Spinal cord (tissue), 10 donors: Measurements from ENCODE around the gene DCLK3. TPM values are rescaled to one million over a fixed set of nuclear protein-coding genes. Genes with fewer than 3 reads are reported as not detected.

Experiments used
- DNase-seq, 6 donors: peaks; one replicate each; pipeline versions ENCODE4 v3.0.0 to v3.0.0-alpha.2; 2013 to 2015; ENCODE audit warnings: low spot score in 6 of 6, low read depth in 4 of 6
- H3K27ac ChIP-seq: one replicate; pipeline ENCODE4 v1.5.1; 2013; ENCODE audit warnings: low read depth, low read length, control low read depth
- H3K27me3 ChIP-seq: one replicate; pipeline ENCODE4 v1.6.1; 2013; ENCODE audit warnings: low read length; ENCODE audit not compliant: control insufficient read depth, insufficient read depth
- H3K36me3 ChIP-seq: one replicate; pipeline ENCODE4 v1.6.1; 2013; ENCODE audit warnings: low read length; ENCODE audit not compliant: control insufficient read depth, insufficient read depth
- H3K4me1 ChIP-seq: one replicate; pipeline ENCODE4 v1.6.1; 2013; ENCODE audit warnings: low read length; ENCODE audit not compliant: control insufficient read depth, insufficient read depth
- H3K4me3 ChIP-seq: one replicate; pipeline ENCODE4 v1.5.1; 2013; ENCODE audit warnings: low read depth, low read length, control low read depth
- H3K9me3 ChIP-seq: one replicate; pipeline ENCODE4 v1.6.1; 2013; ENCODE audit warnings: low read length; ENCODE audit not compliant: control insufficient read depth, insufficient read depth
- WGBS: methylation state at CpG from one replicate; pipeline ENCODE4 v1.1.5; 2013; ENCODE audit warnings: missing lambda C conversion rate; ENCODE audit not compliant: insufficient coverage; 5-methylcytosine and 5-hydroxymethylcytosine counted together
- polyA plus RNA-seq, 2 donors: library from polyadenylated mRNA; unstranded; fragments of 120-200 nt; gene quantifications; one replicate each; pipeline ENCODE4 v1.2.1, GENCODE V29; 2013; ENCODE audit not compliant: insufficient read length in 2 of 2
- total RNA-seq, 2 donors: library from RNA; depleted of rRNA in 1 of 2; stranded (reverse); fragments of 120-200 nt in 1 of 2; fragments of >200 nt in 1 of 2; gene quantifications; one replicate each; pipeline versions ENCODE4 v1.2.3 to v1.2.4, GENCODE V29; 2013 to 2014
- donor health status: healthy.

The DCLK3 gene
- total and polyA plus RNA-seq, 4 donors, result 3.0 to 11.8 (median 9.1) TPM

DNA sequence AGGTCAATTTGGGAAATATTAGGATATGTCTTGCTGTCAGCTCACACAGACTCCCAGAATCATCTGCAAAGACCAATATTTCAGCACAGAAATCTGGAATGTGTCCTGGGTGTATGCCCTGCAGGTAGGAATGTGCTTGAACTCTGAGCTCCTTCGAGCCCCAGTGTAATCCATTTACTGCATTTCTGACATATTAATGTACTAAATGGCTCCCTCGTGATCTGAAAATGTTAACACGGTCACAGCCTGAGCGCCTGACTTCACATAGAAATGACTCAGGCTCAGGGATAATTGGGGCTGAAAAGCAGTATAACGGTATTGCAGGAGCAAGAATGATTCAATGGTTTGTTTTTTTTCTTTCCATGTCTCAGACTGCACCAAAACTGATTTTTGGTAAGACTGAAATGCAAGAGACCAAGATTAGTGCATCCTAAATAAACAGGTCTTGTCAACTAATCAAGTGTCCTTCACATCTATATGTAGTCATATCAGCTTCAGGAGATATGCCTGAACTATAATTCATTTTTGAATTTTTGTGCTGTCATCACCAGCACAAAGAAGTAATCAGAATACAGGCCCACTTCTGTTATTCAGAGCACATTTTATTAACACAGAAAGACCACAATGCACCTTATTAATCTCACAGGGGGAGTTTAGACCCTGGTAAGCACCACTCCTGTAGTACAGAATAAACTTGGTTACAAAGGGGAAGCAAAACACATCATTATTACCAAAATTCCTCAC is 49.8 kb downstream of the DCLK3 start:
- DNase-seq, result peak in 1 of 6 donors; percentile 74

DNA sequence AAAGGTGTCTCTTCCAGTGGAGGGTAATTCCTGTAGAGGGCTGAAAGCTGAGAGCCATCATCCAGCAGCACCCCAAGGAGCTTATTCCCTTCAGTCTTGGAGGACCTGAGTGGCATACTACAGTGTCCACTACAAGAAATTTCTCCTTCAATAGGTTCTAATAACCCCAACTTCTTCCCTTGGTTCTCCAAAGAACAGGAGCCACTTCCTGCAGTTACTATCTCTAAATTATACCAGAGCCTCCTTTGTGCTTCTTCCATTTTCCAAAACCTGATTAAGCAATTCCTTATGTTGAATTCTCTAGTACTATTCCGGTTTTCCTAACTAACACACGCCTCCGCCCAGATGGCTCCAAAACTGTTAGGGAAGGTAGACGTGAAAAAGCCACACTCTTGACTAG is 50.4 kb downstream of the DCLK3 start:
- H3K4me3 ChIP-seq, result no peak overlapping the region
- no peaks in the 10 kb centered on the region for H3K36me3 ChIP-seq
- no peaks in the 10 kb centered on the region for H3K27me3 ChIP-seq
- H3K27ac ChIP-seq, result no peak overlapping the region
- no CpG with 5 or more reads among the region's 4 CpGs for WGBS
- no peaks in the 10 kb centered on the region for H3K9me3 ChIP-seq
- H3K4me1 ChIP-seq, result no peaks in the 10 kb centered on the region
- no peak for DNase-seq

More for the DNA sequence above, 49.8 kb downstream of the DCLK3 start:
- 80% methylated on average over 4 of the region's 5 CpGs for WGBS
- Histone ChIP-seq H3K27ac (no peak overlapping the region), H3K27me3 (no peaks in the 10 kb centered on the region), H3K36me3 (no peaks in the 10 kb centered on the region), H3K4me1 (no peaks in the 10 kb centered on the region), H3K9me3 (no peaks in the 10 kb centered on the region), H3K4me3 (no peak overlapping the region)

DNA sequence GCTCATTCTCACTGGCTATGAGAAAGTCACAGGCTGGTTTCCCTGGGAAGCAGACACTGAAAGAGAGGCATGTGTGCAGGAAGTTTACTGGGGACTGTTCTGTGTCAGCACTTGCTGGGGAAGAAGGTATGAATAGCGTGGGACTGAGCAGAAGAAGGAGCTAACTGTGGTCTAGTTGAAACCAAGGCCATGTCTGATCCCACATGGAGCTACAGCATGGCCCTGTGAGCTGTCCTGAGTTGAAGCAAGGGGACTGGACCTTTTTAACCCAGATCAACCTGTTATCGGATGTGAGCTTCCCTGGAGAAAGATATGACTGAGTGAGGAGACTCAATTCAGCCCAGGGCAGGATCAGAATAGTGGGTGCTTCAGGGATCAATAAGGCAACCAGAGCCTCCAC is 53.7 kb downstream of the DCLK3 start:
- Histone ChIP-seq H3K4me3 (no peak overlapping the region), H3K4me1 (no peaks in the 10 kb centered on the region), H3K27ac (no peak overlapping the region), H3K36me3 (no peaks in the 10 kb centered on the region), H3K27me3 (no peaks in the 10 kb centered on the region), H3K9me3 (no peaks in the 10 kb centered on the region)
- no peak for DNase-seq
- 37% methylated on average over 2 of the region's 2 CpGs for WGBS

DNA sequence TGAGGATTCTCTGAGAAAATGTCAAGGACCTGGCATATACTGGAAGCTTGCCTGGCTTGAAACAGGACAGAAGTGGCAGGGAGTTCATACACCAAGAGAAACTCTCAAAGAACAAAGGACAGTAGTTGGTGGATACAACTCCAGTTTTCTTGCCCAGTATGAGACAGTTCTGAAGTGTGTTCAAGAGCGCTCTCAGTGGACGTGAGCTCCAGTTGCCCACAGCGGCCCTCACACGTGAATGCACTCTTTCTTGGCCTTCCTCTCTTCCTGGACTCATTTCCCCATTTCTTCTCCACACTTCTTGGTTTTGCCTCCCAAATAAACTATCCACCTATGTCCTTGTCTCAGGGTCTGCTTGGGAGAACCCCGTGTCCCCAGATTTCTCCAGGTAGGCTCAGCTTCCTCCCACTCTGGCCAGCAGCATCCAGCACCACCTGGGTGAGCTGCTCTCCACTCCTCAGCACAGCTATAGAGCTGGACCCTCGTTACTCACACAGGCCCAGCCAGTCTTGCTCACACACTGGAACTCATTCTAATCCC is 54.5 kb downstream of the DCLK3 start:
- WGBS, result 89% methylated on average over 6 of the region's 6 CpGs

DNA sequence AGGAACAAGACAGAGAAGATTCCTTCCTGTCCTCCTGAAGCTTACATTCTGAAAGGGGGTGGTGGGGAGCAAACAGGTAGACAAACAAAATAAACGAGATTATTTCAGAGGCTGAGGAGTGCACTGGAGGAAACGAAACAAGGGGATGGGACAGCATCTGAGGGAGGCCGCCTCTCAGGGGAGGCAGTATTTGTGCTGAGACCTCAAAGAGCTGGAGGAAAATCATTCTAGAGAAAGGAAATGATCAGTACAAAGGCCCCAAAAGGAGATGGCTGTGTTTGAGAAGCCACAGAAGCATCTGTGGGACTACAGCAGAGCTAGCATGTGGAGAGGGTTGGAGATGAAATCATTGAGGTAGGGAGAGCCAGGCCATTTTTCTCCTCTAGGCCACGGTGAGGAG is 55.1 kb downstream of the DCLK3 start:
- WGBS, result 94% methylated on average over 3 of the region's 4 CpGs
- no peaks in the 10 kb centered on the region for H3K27me3 ChIP-seq
- H3K4me1 ChIP-seq, result no peaks in the 10 kb centered on the region

More for the DNA sequence above, 54.5 kb downstream of the DCLK3 start:
- no peaks in the 10 kb centered on the region for H3K4me1 ChIP-seq
- H3K27me3 ChIP-seq, result no peaks in the 10 kb centered on the region
- no peak overlapping the region for H3K4me3 ChIP-seq
- H3K9me3 ChIP-seq, result no peaks in the 10 kb centered on the region
- DNase-seq, result no peak
- H3K27ac ChIP-seq, result no peak overlapping the region
- no peaks in the 10 kb centered on the region for H3K36me3 ChIP-seq

DNA sequence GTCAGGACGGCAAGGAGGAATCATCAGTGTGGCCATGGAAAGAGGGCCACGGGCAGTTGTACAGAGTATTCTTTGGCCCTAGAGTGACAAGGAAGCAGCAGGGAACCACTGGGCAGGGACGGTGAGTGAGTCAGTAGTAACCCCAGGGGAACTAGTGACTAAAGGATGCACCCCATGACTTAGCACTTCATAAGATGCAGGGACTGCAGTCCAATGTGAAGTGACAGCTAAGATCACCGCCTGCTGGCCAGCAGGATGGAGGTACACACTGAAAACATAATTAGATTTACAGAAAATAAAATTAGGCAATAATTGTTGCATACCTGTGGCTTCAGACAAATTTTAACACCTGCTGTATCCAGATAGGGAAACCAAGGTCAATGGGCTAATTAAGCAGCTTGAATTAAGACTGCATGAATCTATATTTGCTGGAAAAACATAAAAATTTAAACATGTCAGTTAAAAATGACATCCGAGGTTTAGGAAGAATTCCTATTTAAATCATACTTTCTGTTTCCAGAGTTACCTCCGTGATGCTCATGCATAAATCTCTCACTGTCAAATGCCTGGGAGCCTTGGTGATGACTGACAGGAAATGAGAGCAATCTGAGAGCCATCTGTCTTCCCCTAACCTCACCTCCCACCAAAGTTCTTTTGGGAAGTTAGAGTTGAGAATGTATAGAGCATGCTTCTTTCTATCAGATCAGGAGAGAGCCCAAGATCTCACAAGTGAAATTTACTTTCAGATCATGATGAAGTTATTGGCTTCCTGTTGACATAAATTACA is 56.5 kb downstream of the DCLK3 start:
- Histone ChIP-seq H3K27ac (no peak overlapping the region), H3K36me3 (no peaks in the 10 kb centered on the region), H3K4me1 (no peaks in the 10 kb centered on the region), H3K4me3 (no peak overlapping the region), H3K9me3 (no peaks in the 10 kb centered on the region), H3K27me3 (no peaks in the 10 kb centered on the region)
- peak in 1 of 6 donors; percentile 33 for DNase-seq
- WGBS, result 58% methylated on average over 3 of the region's 6 CpGs

More for the DNA sequence above, 55.1 kb downstream of the DCLK3 start:
- Histone ChIP-seq H3K4me3 (no peak overlapping the region), H3K36me3 (no peaks in the 10 kb centered on the region), H3K27ac (no peak overlapping the region), H3K9me3 (no peaks in the 10 kb centered on the region)
- DNase-seq, result no peak

DNA sequence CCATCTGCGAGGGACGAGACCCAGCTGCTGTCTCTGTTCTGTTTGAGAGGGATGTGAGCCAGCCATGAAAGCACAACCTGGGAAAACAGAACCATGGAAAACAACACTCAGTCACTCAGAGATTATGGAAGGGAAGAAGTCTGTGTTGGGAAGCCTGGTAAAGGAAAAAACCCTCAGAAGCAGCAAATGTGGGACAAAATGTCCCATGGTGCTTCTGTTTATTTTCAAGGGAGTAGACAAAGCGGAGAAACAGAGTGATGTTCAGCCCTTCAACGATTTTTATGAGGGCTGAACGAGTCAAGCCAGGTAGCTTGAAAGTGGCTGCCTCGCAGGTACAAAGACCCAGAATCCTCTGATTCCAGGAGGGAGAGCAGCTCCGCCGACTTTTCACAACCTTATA is 59.3 kb downstream of the DCLK3 start:
- H3K27me3 ChIP-seq, result no peaks in the 10 kb centered on the region
- whole genome bisulfite sequencing, result 74% methylated on average over 3 of the region's 8 CpGs
- DNase-seq, result no peak
- H3K27ac ChIP-seq, result no peak overlapping the region
- no peak overlapping the region for H3K4me3 ChIP-seq
- no peaks in the 10 kb centered on the region for H3K9me3 ChIP-seq
- no peaks in the 10 kb centered on the region for H3K4me1 ChIP-seq
- no peaks in the 10 kb centered on the region for H3K36me3 ChIP-seq

DNA sequence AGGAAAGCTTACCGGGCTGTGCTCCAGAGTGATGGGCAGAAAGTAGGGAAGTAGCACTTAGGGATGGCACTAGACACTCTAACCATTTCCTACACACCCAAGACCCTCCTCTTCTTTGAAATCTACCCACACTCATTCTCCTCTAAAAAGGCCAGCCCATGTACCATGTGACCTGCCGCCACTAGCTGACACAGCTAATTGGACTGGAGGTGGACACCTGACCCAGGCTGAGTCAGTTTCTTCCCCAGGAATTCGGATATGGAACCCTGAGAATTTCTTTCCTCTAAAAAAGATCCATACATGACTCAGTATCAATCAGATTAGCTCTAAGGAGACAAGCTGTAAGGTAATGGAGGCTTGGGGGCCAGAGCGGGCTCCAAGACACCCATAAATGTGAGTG is 60.1 kb downstream of the DCLK3 start:
- Histone ChIP-seq H3K27ac (no peak overlapping the region), H3K9me3 (no peaks in the 10 kb centered on the region), H3K27me3 (no peaks in the 10 kb centered on the region), H3K4me1 (no peaks in the 10 kb centered on the region), H3K36me3 (no peaks in the 10 kb centered on the region), H3K4me3 (no peak overlapping the region)
- WGBS, result 100% methylated on average over 2 of the region's 4 CpGs
- no peak for DNase-seq

DNA sequence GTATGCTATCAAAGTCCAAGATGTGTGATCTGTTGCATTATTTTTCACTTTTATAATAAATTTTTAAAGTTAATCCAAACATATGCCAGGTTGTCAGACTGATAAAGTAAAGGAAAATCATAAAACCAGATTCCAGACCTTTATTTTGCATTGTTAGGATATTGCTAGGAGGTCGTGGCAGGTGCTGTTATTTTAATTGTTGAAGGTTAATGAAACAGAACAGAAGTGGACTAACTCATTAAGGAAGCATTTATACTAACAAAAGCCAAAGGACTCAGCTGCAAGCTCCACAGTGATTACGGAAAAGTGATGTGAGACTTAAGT is 63.1 kb downstream of the DCLK3 start:
- H3K27me3 ChIP-seq, result no peaks in the 10 kb centered on the region
- peak in 1 of 6 donors; percentile 26 for DNase-seq
- no peak overlapping the region for H3K4me3 ChIP-seq
- no peaks in the 10 kb centered on the region for H3K4me1 ChIP-seq
- WGBS, result no CpG with 5 or more reads among the region's 2 CpGs
- no peak overlapping the region for H3K27ac ChIP-seq
- no peaks in the 10 kb centered on the region for H3K9me3 ChIP-seq
- H3K36me3 ChIP-seq, result no peaks in the 10 kb centered on the region
